SK-MEL-5 (cell line): ENCODE results near the gene SAA2. TPM values are rescaled to one million over a fixed set of nuclear protein-coding genes. Genes with fewer than 3 reads are reported as not detected.
A peak's percentile ranks its signal among the peaks of the same experiment; 100 is the strongest.
"Not testable (repeated sequence)": the region's sequence is repeated elsewhere in the genome, so short reads cannot be mapped to it uniquely, and the experiment has no call there.

ENCODE experiments used
- DNase-seq: peaks from one replicate; pipeline ENCODE4 v3.0.0-alpha.2; 2016; ENCODE audit warnings: low read depth, low spot score
- in situ Hi-C: cut with HindIII; loops from 2 replicates; pipeline ENCODE4 v1.10.0; 2016; ENCODE audit warnings: low sequenced_read_pairs, high pct_unique_total_duplicates, low pct_unique_long_range_greater_than_20kb
- total RNA-seq: library from RNA; depleted of rRNA; stranded (reverse); fragments of >200 nt; shearing (Covaris generic); gene quantifications from 2 replicates; pipeline ENCODE4 v1.2.3, GENCODE V29; 2014

Gene SAA2
- total RNA-seq, 1 experiment from 2014 or later: not detected

DNA sequence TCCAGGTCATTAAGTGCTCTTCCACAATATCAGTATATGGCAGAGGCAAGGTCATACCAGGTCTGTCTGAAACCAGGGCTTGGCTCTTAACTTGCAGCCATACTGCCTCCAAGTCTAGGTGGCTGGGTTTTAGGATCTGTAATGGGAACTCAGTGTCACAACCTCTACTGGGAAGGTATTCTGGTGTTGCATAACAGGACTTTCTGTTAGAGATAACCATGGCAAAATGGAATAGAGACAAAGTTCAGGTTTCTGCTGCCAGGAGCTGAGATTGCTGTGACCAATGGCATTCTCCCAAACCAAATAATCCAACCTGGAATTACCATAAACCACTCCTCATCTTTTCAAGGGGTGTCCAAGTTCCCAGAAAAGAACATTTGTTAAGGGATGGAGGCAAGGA is 10.8 kb upstream of the SAA2 start:
- no peak for DNase-seq
- in situ Hi-C loops: no loop called here

DNA sequence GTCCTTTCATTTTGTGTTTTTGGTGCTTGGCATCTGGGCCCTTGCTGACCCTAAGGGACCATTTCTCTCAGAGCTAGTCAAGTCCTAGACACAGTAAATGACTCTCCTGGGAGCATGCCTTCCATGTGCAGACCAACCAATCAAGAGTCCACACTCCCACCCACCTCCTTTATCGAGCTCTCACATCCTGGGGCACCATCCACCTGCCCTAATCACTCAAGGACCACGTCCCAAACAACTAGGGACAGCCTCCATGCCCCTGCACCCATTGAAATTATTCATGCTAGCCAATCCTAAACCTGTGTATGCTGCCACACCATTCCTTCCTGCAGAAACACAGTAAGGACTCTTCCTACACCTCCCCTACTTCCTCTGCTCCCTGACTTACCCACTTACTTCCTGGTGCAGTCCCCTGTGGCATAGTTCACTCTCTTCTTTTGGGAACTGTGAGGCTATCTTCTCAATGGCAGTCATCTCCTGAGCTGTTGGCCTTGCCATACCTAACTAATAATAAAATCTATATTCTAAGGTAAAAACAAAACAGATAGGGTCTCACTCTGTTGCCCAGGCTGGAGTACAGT is 6.4 kb upstream of the SAA2 start:
- DNase-seq: no peak
- in situ Hi-C loops: no loop called here

DNA sequence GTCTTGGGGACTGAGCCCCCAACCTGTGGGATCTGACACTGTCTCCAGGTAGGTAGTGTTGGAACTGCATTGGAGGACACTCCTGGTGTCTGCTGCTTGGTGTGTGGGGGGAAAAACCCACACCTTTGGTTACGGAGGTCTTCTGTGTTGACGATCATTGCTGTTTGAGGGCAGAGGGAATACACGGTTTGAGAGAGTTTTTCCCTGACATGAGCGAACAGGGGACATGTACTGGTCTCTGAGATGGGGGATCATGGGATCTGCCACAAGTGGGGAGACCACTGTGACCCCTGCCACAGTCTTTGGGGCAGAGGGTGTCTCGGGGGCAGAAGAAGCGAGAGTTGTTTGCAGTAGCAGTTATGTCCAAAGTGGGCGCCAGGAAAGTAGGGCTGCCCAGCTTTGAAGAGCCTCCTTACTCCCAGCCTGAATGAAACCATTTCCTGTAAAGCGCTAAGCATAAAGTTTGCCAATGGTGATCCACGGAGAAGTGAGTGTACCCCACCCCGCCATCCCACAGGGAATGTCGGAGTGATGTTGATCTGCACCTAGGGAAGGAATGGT is 5.4 kb upstream of the SAA2 start:
- in situ Hi-C loops: no loop called here
- no peak for DNase-seq

GRCh38 chr11:18253233-18253632 is 4.8 kb upstream of the SAA2 start:
- DNase-seq: no peak
- in situ Hi-C loops: no loop called here

GRCh38 chr11:18247191-18247581 is 1.3 kb downstream of the SAA2 start:
- DNase-seq, in situ Hi-C loops: not testable (repeated sequence)

- DNase-seq, in situ Hi-C loops: not testable (repeated sequence)
Observed at GRCh38 chr11:18246379-18247190, 1.9 kb downstream of the SAA2 start.

DNA sequence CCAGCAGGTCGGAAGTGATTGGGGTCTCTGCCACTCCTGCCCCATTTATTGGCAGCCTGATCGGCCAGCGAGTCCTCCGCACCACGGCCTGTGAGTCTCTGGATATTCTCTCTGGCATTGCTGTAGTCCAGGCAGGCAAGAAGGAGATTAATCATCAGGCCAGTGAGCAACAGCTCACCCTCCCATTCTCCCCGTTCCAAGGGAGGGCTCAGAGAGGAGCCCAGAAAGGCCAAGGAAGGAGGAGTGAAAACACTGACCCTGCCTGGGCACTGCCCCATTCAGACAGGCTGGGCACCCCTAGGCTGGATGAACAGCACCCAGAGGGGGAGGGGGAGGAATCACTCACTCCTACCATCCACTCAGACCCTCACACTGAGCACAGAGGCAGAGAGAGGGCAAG is 3.1 kb downstream of the SAA2 start:
- DNase-seq: no peak
- in situ Hi-C loops: no loop called here

GRCh38 chr11:18243783-18244362 is 4.6 kb downstream of the SAA2 start:
- in situ Hi-C loops: no loop called here
- peak; percentile 84 for DNase-seq

GRCh38 chr11:18239655-18240054 is 8.8 kb downstream of the SAA2 start:
- DNase-seq: no peak

DNA sequence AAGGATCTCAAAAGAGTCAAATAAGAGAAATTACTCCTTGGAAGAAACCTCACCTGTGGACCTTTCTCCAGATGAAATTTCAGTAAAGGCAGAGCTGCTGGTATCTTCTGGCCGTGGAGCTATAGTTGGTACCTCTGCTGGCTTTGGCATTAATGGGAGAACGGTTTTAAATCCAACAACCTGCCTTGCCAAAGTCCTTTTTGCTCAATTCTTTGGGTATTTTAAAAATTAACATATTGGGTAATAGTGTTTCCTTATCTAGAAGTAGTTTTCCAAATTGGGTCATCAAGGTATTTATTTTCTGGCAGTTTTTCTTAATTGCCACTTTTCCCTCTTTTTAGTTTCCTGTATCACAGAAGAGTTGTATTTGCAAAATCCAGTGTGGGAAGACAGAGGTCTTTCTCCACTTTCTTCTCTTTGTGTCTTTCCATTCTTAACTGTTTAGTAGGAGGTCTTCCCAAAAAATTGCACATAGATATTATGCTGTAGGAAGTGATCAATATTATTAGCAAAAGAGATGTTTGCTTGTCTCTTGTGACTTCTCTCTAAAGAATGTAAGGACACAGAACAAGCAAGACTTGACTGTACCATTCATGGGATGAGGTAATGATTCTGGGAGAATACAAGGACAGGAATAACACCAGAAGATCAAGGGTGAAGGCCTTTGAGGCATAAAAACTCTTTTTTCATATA is 11.7 kb downstream of the SAA2 start, which contains the start of gene SAA4:
Gene SAA4, minus strand, starts transcription at position 139 of the 693 bp plus-strand sequence. CDS start 876 bp downstream, outside the sequence.
- in situ Hi-C loops: no loop called here
- no peak for DNase-seq

More at GRCh38 chr11:18239655-18240054, 8.8 kb downstream of the SAA2 start:
- in situ Hi-C loops: no loop called here

GRCh38 chr11:18235394-18236334 is 12.8 kb downstream of the SAA2 start:
- DNase-seq: peak; percentile 34
- in situ Hi-C loops: no loop called here

DNA sequence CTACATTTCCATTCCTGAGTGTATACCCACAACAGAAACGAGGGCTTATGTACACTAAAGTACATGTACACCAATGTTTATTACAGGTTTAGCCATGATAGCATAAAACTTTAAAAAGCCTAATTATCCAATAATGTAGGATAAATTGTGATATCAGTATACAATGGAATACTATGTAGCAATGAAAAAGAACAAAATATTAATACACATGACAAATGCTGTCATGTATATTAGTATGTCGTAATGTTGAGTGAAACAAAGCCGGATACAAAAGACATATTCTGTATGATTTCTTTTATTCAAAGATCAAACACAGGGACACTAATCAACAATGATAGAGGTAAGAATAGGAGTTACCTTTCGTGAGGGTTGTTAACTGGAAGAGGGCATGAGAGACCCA is 14.6 kb downstream of the SAA2 start:
- in situ Hi-C loops: no loop called here
- no peak for DNase-seq

- in situ Hi-C loops: no loop called here
- DNase-seq: no peak
Observed at GRCh38 chr11:18230859-18231258, 17.6 kb downstream of the SAA2 start.

DNA sequence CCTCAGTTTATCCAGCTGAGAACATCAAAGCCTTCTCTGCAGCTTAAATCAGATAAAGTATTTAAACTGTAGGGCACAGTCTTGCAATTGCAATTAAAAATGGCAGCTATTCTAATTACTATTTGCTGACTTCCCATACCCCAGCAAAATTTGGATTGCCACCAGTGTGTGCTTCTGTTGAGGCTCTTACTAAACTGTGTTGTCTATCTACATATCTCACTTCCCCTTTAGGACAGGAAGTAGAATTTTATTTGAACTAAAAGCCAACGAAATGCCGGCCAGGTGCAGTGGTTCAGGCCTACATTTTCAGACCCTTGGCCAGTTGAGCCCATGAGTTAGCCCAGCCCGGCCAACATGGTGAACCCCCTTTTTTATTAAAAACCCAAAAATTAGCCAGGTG is 19.0 kb downstream of the SAA2 start:
- in situ Hi-C loops: no loop called here
- DNase-seq: no peak

DNA sequence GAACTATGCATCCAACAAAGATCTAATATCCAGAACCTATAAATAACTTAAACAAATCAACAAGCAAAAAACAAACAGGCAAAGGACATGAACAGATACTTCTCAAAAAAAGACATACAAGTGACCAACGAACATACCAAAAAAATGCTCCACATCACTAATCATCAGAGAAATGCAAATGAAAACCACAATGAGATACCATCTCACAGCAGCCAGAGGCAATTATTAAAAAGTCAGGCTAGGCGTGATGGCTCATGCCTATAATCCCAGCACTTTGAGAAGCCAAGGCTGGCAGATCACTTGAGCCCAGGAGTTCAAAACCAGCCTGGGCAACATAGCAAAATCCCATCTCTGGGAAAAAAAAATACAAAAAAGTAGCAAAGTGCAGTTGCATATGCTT is 22.6 kb downstream of the SAA2 start:
- in situ Hi-C loops: no loop called here
- DNase-seq: no peak

GRCh38 chr11:18223591-18224387 is 24.7 kb downstream of the SAA2 start:
- in situ Hi-C loops: no loop called here

More at GRCh38 chr11:18223591-18224387, 24.7 kb downstream of the SAA2 start:
- DNase-seq: no peak
